ENCODE data around the gene ARRB1. TPM values are rescaled to one million over a fixed set of nuclear protein-coding genes. Genes with fewer than 3 reads are reported as not detected.

ARRB1 gene
- polyA plus RNA-seq, 1 of the 3 experiments (the other 2 are of a cell fraction): 7.0 TPM

DNA sequence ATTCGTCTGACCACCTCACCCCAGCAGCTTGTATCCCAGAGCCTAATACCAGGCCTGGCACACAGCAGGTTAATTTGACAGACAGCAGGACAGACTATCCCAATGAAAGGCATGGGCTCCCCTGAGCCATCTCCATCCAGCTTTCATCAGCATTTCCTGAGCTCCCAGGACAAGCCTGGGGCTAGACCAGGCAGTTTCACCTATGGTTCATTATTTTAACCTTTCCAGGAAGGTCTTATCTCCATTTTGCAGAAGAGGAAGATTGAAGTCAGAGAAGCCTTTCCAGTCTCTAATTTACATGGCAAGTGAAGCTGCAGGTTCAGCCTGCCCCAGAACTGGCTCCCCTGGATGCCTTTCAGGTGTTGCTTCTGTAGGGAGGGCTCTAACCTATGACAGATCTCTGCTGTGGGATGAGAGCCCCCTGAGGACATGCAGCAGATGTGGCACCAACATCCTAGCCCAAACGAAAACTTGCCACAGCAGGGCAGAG is 17.0 kb downstream of the ARRB1 start:
- no peaks in the 10 kb centered on the region for H3K36me3 ChIP-seq (replicated peaks in 1 of 2; ENCODE audit: control insufficient read depth in 1 of 2, insufficient read depth in 2 of 2, low read length in 1 of 2)
- no peaks in the 10 kb centered on the region for H4K20me1 ChIP-seq (ENCODE audit: insufficient read depth)
- TF ChIP-seq GABPA (IDR thresholded peaks at IDR 0.05; ENCODE audit: low read depth) (no peak), MEF2A (IDR thresholded peaks at IDR 0.05; ENCODE audit: borderline replicate concordance, low read depth) (no peak), YY1 (IDR thresholded peaks at IDR 0.05; ENCODE audit: low read depth) (no peak), JUND (IDR thresholded peaks at IDR 0.05) (no peak), CHD2 (IDR thresholded peaks at IDR 0.05; ENCODE audit: low read length, partially characterized antibody) (no peak)
- H3K4me1 ChIP-seq (ENCODE audit: control insufficient read depth in 1 of 2, insufficient read depth in 2 of 2, low read depth in 1 of 2, low read length in 1 of 2): peaks cover 28 to 54% of the 10 kb centered on the region in 2 experiments
- ChIA-PET POLR2A (no interaction called here), CTCF (interaction anchor here (1.2 to 3.5 kb wide), 5 partner anchors 15 to 86 kb away, joined by 3 to 18 read pairs (median 10); no protein-coding TSS in a partner anchor)
- H3K27ac ChIP-seq (ENCODE audit: low read depth in 2 of 2, low read length in 1 of 2): no peak overlapping the region
- H3K4me3 ChIP-seq (ENCODE audit: low read depth in 2 of 2, low read length in 1 of 2): no peak overlapping the region
- 93% methylated on average over 2 of the region's 2 CpGs for WGBS (ENCODE audit: low lambda C conversion rate)
- no peaks in the 10 kb centered on the region for H3K9me2 ChIP-seq
- H2AFZ ChIP-seq (ENCODE audit: low read depth): no peak overlapping the region
- no peak overlapping the region for H3K4me2 ChIP-seq
- no peaks in the 10 kb centered on the region for H3F3A ChIP-seq (replicated peaks; ENCODE audit: insufficient read depth)
- DNase-seq: no peak
- H3K79me2 ChIP-seq (ENCODE audit: insufficient read depth): no peaks in the 10 kb centered on the region
- H3K9me3 ChIP-seq: no peaks in the 10 kb centered on the region
- no peak overlapping the region for H3K9ac ChIP-seq
- H3K27me3 ChIP-seq (ENCODE audit: insufficient read depth): no peaks in the 10 kb centered on the region

DNA sequence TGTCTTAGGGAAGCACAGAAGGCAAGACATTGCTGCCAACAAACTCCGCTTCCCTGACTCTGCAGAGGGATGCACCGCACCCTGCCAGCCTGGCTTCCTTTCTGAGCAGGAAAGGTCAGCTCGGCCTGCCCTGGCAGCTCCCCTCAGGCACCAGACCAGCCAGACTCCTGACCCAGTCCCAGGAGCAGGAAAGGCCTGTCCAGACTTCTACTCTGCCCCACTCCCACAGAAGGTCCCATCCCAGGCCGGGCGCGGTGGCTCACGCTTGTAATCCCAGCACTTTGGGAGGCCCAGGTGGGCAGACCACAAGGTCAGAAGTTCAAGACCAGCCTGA is 17.7 kb downstream of the ARRB1 start:
- no peak for DNase-seq
- no peaks in the 10 kb centered on the region for H3F3A ChIP-seq (replicated peaks; ENCODE audit: insufficient read depth)
- H2AFZ ChIP-seq (ENCODE audit: low read depth): no peak overlapping the region
- no peaks in the 10 kb centered on the region for H4K20me1 ChIP-seq (ENCODE audit: insufficient read depth)
- H3K79me2 ChIP-seq (ENCODE audit: insufficient read depth): no peaks in the 10 kb centered on the region
- TF ChIP-seq, protein P1, sequence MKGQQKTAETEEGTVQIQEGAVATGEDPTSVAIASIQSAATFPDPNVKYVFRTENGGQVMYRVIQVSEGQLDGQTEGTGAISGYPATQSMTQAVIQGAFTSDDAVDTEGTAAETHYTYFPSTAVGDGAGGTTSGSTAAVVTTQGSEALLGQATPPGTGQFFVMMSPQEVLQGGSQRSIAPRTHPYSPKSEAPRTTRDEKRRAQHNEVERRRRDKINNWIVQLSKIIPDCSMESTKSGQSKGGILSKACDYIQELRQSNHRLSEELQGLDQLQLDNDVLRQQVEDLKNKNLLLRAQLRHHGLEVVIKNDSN (IDR thresholded peaks at IDR 0.05; ENCODE audit: borderline replicate concordance, low read depth): no peak
- TF ChIP-seq MXI1 (IDR thresholded peaks at IDR 0.05; ENCODE audit: low read depth, low read length): no peak
- TF ChIP-seq POLR2AphosphoS5 (IDR thresholded peaks at IDR 0.05; ENCODE audit: low read depth, low read length): no peak
- TF ChIP-seq, protein P2, sequence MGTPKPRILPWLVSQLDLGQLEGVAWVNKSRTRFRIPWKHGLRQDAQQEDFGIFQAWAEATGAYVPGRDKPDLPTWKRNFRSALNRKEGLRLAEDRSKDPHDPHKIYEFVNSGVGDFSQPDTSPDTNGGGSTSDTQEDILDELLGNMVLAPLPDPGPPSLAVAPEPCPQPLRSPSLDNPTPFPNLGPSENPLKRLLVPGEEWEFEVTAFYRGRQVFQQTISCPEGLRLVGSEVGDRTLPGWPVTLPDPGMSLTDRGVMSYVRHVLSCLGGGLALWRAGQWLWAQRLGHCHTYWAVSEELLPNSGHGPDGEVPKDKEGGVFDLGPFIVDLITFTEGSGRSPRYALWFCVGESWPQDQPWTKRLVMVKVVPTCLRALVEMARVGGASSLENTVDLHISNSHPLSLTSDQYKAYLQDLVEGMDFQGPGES (IDR thresholded peaks at IDR 0.05; ENCODE audit: low read depth, low read length): no peak
- TF ChIP-seq GATA2 (CRISPR knock-in tag; IDR thresholded peaks at IDR 0.05): no peak
- POLR2A ChIA-PET: no interaction called here
- H3K27ac ChIP-seq (ENCODE audit: low read depth in 2 of 2, low read length in 1 of 2): no peak overlapping the region
- WGBS (ENCODE audit: low lambda C conversion rate): no CpG with 5 or more reads among the region's 7 CpGs
- H3K9me2 ChIP-seq: no peaks in the 10 kb centered on the region
- CTCF ChIA-PET: interaction anchor here (1.2 to 3.5 kb wide), 5 partner anchors 15 to 85 kb away, joined by 3 to 18 read pairs (median 10); no protein-coding TSS in a partner anchor
- H3K36me3 ChIP-seq (replicated peaks in 1 of 2; ENCODE audit: control insufficient read depth in 1 of 2, insufficient read depth in 2 of 2, low read length in 1 of 2): no peaks in the 10 kb centered on the region
- H3K27me3 ChIP-seq (ENCODE audit: insufficient read depth): no peaks in the 10 kb centered on the region
- H3K9me3 ChIP-seq: no peaks in the 10 kb centered on the region
- peaks cover 21 to 54% of the 10 kb centered on the region in 2 experiments for H3K4me1 ChIP-seq (ENCODE audit: control insufficient read depth in 1 of 2, insufficient read depth in 2 of 2, low read depth in 1 of 2, low read length in 1 of 2)
- H3K4me2 ChIP-seq: no peak overlapping the region
- no peak overlapping the region for H3K4me3 ChIP-seq (ENCODE audit: low read depth in 2 of 2, low read length in 1 of 2)
- H3K9ac ChIP-seq: no peak overlapping the region

Measured in SK-N-SH (cell line).